Skeletal muscle tissue (tissue), 4 donors: ENCODE data around the gene PLXNC1. TPM values are rescaled to one million over a fixed set of nuclear protein-coding genes. Genes with fewer than 3 reads are reported as not detected.

ENCODE experiments used
- H3K27ac ChIP-seq: one replicate; pipeline ENCODE4 v1.7.0; 2013; ENCODE audit warnings: mild to moderate bottlenecking, low read depth, low read length, inconsistent platforms
- H3K27me3 ChIP-seq, 3 donors: one replicate each; pipeline ENCODE4 v1.7.0; 2013; ENCODE audit warnings: low read length in 3 of 3; ENCODE audit not compliant: control insufficient read depth in 3 of 3, insufficient read depth in 3 of 3
- H3K36me3 ChIP-seq, 3 donors: one replicate each; pipeline ENCODE4 v1.7.0; 2013; ENCODE audit warnings: low read length in 3 of 3; ENCODE audit not compliant: control insufficient read depth in 3 of 3, insufficient read depth in 3 of 3
- H3K4me1 ChIP-seq, 3 donors: one replicate each; pipeline ENCODE4 v1.7.0; 2013; ENCODE audit warnings: low read length in 3 of 3, mild to moderate bottlenecking in 3 of 3; ENCODE audit not compliant: control insufficient read depth in 3 of 3, insufficient read depth in 3 of 3
- H3K4me3 ChIP-seq, 3 donors: one replicate each; pipeline ENCODE4 v1.7.0; 2013; ENCODE audit warnings: low read length in 3 of 3
- H3K9ac ChIP-seq, 3 donors: one replicate each; pipeline ENCODE4 v1.7.0; 2013; ENCODE audit warnings: low read length in 3 of 3, mild to moderate bottlenecking in 3 of 3, moderate library complexity in 2 of 3, low read depth in 1 of 3
- H3K9me3 ChIP-seq, 3 donors: one replicate each; pipeline ENCODE4 v1.7.0; 2013; ENCODE audit warnings: low read length in 3 of 3; ENCODE audit not compliant: control insufficient read depth in 3 of 3
- total RNA-seq: library from RNA; depleted of rRNA; stranded (reverse); fragments of >200 nt; gene quantifications from one replicate; pipeline ENCODE4 v1.2.3, GENCODE V29; 2014
- donor health status: Osteomylitis.

Gene PLXNC1
- 17.2 TPM for total RNA-seq

- peak within 1 kb of the TSS; percentile 51 to 69 (median 69) for H3K4me3 ChIP-seq
- peak within 1 kb of the TSS in 1 of 3 donors; percentile 54 for H3K9ac ChIP-seq
- no peaks in the 10 kb centered on the region for H3K36me3 ChIP-seq
- no peaks in the 10 kb centered on the region for H3K9me3 ChIP-seq
- H3K27me3 ChIP-seq: peaks cover 22 to 40% (median 25%) of the 10 kb centered on the region in 3 donors
- peaks cover 3 to 23% (median 14%) of the 10 kb centered on the region in 3 donors for H3K4me1 ChIP-seq
- no peak within 1 kb of the TSS for H3K27ac ChIP-seq
Measured at GRCh38 chr12:94147991-94148738, at the start of gene PLXNC1. Gene PLXNC1, plus strand, starts transcription at chr12:94148577. Its CDS starts 395 bp downstream, at chr12:94148972.

GRCh38 chr12:94099191-94099590 lies 49.2 kb upstream of the PLXNC1 start:
- H3K4me3 ChIP-seq: no peak overlapping the region
- no peak overlapping the region for H3K27ac ChIP-seq
- H3K9ac ChIP-seq: no peak overlapping the region
- peaks cover 0 to 3% (median 0%) of the 10 kb centered on the region in 3 donors for H3K27me3 ChIP-seq
- no peaks in the 10 kb centered on the region for H3K9me3 ChIP-seq
- peaks cover 12 to 15% (median 14%) of the 10 kb centered on the region in 3 donors for H3K4me1 ChIP-seq
- H3K36me3 ChIP-seq: no peaks in the 10 kb centered on the region

GRCh38 chr12:94099632-94100031 lies 48.7 kb upstream of the PLXNC1 start:
- H3K9me3 ChIP-seq: no peaks in the 10 kb centered on the region
- H3K27me3 ChIP-seq: peaks cover 0 to 3% (median 0%) of the 10 kb centered on the region in 3 donors
- no peaks in the 10 kb centered on the region for H3K36me3 ChIP-seq
- H3K4me3 ChIP-seq: no peak overlapping the region
- no peak overlapping the region for H3K9ac ChIP-seq
- H3K27ac ChIP-seq: no peak overlapping the region
- H3K4me1 ChIP-seq: peaks cover 12 to 15% (median 14%) of the 10 kb centered on the region in 3 donors

GRCh38 chr12:94100211-94100627 lies 48.2 kb upstream of the PLXNC1 start:
- Histone ChIP-seq H3K27ac (no peak overlapping the region), H3K36me3 (no peaks in the 10 kb centered on the region), H3K4me3 (no peak overlapping the region), H3K4me1 (peaks cover 12 to 15% (median 14%) of the 10 kb centered on the region in 3 donors), H3K9me3 (no peaks in the 10 kb centered on the region), H3K27me3 (peaks cover 0 to 3% (median 0%) of the 10 kb centered on the region in 3 donors), H3K9ac (no peak overlapping the region)

DNA sequence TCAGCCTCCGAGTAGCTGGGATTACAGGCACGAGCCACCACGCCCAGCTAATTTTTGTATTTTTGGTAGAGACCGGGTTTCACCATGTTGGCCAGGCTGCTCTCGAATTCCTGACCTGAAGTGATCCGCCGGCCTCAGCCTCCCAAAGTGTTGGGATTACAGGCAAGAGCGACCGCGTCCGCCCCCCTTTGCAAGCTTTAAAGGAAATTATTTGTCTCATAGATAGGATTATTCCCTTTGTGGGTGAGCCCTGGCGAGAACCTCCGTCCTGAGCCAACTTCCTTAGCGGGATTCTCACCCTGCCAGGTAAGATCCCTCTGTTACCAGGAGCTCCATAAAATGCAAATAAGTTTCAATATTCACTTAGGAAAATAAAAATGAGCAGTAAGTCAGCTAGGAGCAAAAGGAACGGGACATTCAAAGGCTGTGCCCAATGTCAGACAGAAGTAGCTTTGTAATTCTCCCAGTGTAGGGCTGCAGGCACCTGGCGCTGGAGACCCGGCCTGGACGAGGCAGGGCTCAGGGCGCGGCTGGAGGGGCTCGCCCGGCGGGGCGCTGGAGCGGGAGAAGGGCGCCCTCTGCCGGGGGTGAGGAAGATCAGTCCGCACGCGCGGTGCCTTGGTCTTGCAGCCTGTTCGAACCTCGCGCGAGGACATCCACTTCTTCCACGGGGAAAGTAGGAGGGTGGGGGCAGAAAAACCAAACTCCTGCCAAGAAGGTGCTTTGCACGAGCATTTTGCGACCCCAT lies 47.2 kb upstream of the PLXNC1 start:
- peaks cover 0 to 3% (median 0%) of the 10 kb centered on the region in 3 donors for H3K27me3 ChIP-seq
- H3K9me3 ChIP-seq: no peaks in the 10 kb centered on the region
- H3K4me1 ChIP-seq: peaks cover 12 to 15% (median 14%) of the 10 kb centered on the region in 3 donors
- peak overlapping the region; percentile 75 to 80 (median 79) for H3K4me3 ChIP-seq
- no peak overlapping the region for H3K27ac ChIP-seq
- peak overlapping the region; percentile 59 to 66 (median 65) for H3K9ac ChIP-seq
- H3K36me3 ChIP-seq: no peaks in the 10 kb centered on the region

DNA sequence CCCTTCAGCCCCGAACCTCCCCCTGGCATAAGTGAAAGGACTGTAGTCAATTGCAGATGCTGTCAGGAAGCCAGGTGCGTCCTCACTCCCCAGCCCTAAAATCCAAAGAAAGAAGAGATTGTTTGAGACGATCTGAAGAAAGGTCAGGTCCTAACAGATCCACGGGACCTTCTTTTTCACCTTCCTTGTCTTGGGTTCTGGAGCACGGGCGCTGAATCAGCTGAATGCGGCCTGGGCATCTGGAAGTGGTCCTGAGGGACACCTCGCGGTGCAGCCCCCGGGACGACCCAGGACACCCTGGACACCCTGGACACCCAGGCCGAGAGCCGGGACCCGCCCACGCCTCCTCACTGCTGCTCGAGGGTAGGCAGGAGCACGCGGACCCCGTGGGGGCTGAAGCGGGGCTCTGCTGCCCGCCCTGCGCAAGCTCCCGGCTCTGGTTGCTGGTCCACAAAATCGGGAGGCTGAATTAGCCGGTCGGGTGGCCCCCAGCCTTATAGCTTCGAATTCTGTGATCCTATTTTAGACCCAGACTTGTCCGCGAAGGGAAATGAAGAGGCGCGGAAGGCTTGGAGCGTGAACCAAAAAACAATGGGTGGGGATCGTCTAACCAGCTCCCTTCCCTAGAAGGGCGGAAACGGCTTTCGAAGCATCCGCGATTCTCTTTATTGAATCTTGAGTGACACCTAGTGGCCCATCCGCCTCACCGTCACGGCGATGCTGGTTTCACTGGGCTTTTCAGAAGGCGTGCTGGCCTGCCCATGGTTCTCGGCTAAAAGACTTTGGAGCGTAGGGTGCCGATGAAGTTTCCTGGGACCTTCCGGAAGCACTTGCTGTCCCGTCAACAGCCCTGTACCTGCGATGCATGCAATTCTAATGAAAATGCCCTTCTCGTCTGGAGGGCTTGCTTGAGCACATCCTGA lies 46.4 kb upstream of the PLXNC1 start:
- Histone ChIP-seq H3K9me3 (no peaks in the 10 kb centered on the region), H3K27me3 (peaks cover 0 to 3% (median 0%) of the 10 kb centered on the region in 3 donors), H3K27ac (no peak overlapping the region), H3K4me3 (peak overlapping the region; percentile 75 to 80 (median 79)), H3K9ac (peak overlapping the region; percentile 59 to 66 (median 65)), H3K4me1 (peaks cover 12 to 15% (median 14%) of the 10 kb centered on the region in 3 donors), H3K36me3 (no peaks in the 10 kb centered on the region)

DNA sequence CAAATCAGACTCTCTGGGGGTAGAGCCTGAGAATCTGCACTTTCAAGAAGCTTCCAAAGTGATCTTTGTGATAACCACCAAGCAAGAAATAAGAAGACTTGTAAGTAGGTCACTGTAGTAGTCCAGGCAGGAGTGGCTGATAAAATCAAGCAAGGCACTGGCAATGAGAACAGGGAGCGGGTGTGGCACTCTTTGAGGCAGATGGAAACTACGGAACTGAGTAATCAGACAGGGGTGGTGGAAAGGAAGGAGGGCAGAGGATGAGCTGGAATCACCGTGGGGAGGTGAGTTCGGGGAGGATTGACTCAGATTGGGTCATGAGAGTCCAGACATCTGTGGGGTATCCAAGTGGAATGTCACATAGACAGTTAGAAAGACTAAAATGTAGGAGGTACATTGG lies 44.4 kb upstream of the PLXNC1 start:
- Histone ChIP-seq H3K4me3 (no peak overlapping the region), H3K4me1 (peaks cover 12 to 15% (median 14%) of the 10 kb centered on the region in 3 donors), H3K9me3 (no peaks in the 10 kb centered on the region), H3K27ac (no peak overlapping the region), H3K9ac (no peak overlapping the region), H3K27me3 (peaks cover 0 to 3% (median 3%) of the 10 kb centered on the region in 3 donors), H3K36me3 (no peaks in the 10 kb centered on the region)

- H3K9me3 ChIP-seq: no peaks in the 10 kb centered on the region
- no peak overlapping the region for H3K9ac ChIP-seq
- no peak overlapping the region for H3K27ac ChIP-seq
- H3K4me3 ChIP-seq: no peak overlapping the region
- no peaks in the 10 kb centered on the region for H3K4me1 ChIP-seq
- H3K27me3 ChIP-seq: peaks cover 0 to 3% (median 3%) of the 10 kb centered on the region in 3 donors
- no peaks in the 10 kb centered on the region for H3K36me3 ChIP-seq
Measured at GRCh38 chr12:94107910-94108309, 40.5 kb upstream of the PLXNC1 start.

GRCh38 chr12:94109160-94109559 lies 39.2 kb upstream of the PLXNC1 start:
- peaks cover 0 to 3% (median under 1%) of the 10 kb centered on the region in 3 donors for H3K27me3 ChIP-seq
- no peak overlapping the region for H3K9ac ChIP-seq
- no peaks in the 10 kb centered on the region for H3K4me1 ChIP-seq
- no peak overlapping the region for H3K27ac ChIP-seq
- H3K4me3 ChIP-seq: no peak overlapping the region
- no peaks in the 10 kb centered on the region for H3K9me3 ChIP-seq
- H3K36me3 ChIP-seq: no peaks in the 10 kb centered on the region
